ENCODE results near the gene CYB5B.
"Not testable (repeated sequence)": the region's sequence is repeated elsewhere in the genome, so short reads cannot be mapped to it uniquely, and the experiment has no call there.

CYB5B gene

DNA sequence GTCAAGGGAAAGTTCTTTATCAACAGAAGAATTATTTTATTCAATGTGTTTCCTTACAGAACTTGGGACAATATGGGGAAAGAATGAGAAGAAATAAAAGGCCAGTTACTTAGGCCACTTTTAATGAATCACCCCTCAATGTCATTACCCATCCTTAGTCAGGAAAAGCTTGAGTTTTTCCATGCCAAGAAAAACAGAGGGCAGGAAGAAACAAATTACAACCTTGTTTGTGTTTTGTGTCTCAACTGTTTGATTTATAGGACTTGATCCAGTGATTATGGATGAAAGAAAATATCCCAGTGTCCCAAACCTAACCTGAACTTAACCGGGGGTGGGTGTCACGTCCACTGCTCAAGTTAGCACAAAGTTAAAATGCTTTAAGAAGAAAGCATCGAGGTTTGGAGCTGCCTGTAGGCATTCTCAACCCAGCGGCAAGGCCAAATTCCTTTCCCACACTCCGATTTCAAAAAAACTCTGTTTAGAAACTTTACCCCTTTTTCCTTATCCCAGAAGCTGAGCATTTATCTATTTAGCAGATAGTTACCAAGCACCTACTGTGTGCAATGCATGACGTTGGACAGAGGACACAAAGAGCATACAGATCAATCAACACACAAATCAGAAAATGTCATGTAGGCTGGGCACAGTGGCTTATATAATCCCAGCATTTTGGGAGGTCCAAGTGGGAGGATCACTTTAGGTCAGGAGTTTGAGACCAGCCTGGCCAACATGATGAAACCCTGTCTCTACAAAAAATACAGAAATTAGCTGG, 14.0 kb upstream of the CYB5B start:
- DNase-seq: no peak

- no peak for DNase-seq
Measured at GRCh38 chr16:69411064-69411985, 13.1 kb upstream of the CYB5B start.

DNA sequence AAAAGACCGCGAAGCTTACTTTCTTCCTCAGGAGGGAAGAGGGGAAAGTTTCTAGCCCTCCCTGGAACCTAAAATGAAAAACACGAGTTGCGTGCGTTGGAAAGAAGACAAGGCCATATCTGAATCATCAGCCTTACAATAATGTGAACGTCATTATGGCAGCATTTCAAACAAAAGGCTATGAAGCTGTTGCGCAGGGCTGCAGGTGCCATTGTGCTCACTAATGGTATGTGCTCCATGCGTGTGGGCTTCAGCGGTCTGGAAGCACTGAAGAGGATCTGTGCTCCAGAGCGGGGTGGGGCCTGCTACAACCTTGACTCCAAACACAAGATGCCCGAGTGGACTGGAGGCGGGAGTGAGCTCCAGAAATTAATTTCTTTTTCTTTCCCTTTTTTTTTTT, 12.1 kb upstream of the CYB5B start:
- no peak for DNase-seq

GRCh38 chr16:69413045-69413664, 11.3 kb upstream of the CYB5B start:
- no peak for DNase-seq

DNA sequence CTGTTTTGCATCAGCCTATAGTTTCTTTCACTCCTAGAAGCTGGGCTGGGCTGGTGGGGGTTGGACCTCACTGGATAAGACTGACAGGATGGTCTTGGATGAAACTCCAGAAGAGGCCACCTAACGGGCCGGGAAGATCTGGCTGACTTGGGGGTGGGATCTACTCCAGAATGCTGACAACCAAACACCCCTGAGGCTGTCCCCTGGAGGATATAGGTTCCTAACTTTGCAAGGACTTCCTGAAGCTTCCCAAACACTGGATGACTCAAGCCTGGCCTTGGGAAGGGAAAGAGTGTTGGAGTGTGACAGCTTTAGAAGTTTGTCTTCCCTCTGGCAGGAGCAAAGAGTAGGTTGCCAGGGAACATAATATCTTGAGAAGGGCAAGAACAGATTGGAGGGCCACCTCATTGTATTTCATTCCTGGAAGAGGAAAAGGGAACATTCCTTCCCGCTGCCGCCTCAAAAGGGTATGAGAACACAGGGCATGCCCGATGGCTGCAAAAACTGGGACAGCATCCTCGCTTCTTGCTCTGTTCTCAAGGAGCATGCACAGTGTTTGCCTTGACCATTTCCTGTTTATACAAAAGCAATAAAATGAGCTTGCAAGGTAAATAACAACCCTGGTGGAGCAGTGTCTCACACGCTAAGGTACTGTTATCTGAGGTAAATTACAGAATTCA, 6.8 kb upstream of the CYB5B start:
- DNase-seq: no peak

GRCh38 chr16:69419956-69420355, 4.5 kb upstream of the CYB5B start:
- DNase-seq: no peak

- DNase-seq: no peak
Measured at GRCh38 chr16:69423189-69423588, 1.2 kb upstream of the CYB5B start.

GRCh38 chr16:69424935-69425784, 741 bp downstream of the CYB5B start:
- DNase-seq: no peak

- no peak for DNase-seq
Measured at GRCh38 chr16:69428652-69429051, 4.2 kb downstream of the CYB5B start.

DNA sequence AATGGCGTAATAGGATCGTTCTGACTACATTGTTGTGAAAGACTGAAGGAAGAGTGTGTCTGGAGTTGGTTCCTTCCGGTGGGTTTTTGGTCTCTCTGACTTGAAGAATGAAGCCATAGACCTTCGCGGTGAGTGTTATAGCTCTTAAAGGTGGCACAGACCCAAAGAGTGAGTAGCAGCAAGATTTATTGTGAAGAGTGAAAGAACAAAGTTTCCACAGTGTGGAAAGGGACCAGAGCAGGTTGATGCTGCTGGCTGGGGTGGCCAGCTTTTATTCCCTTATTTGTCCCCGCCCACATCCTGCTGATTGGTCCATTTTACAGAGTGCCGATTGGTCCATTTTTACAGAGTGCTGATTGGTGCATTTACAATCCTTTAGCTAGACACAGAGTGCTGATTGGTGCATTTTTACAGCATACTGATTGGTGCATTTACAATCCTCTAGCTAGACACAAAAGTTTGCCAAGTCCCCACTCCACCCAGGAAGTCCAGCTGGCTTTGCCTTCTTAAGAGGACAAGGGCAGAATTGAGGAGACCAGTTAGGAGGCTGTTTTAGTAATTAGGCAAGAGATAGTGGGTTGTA, 4.7 kb downstream of the CYB5B start:
- not testable (repeated sequence) for DNase-seq

GRCh38 chr16:69431948-69432468, 7.6 kb downstream of the CYB5B start:
- DNase-seq: no peak

DNA sequence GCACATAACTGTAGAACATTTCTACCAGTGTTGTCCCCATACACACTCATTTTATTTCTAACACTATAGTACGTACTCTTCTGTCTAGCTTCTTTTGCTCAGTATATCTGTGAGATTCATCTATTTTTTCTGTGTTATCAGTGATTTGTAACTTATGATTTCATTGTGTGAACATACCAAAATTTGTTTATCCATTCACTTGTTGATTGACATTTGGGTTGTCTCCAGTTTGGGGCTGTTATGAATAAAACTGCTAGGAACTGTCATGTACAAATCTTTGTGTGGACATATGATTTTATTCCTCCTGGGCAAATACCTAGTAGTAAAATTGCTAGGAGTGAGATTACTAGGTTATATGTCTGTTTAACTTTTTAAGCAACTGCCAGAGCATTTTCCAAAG, 9.6 kb downstream of the CYB5B start:
- no peak for DNase-seq

DNA sequence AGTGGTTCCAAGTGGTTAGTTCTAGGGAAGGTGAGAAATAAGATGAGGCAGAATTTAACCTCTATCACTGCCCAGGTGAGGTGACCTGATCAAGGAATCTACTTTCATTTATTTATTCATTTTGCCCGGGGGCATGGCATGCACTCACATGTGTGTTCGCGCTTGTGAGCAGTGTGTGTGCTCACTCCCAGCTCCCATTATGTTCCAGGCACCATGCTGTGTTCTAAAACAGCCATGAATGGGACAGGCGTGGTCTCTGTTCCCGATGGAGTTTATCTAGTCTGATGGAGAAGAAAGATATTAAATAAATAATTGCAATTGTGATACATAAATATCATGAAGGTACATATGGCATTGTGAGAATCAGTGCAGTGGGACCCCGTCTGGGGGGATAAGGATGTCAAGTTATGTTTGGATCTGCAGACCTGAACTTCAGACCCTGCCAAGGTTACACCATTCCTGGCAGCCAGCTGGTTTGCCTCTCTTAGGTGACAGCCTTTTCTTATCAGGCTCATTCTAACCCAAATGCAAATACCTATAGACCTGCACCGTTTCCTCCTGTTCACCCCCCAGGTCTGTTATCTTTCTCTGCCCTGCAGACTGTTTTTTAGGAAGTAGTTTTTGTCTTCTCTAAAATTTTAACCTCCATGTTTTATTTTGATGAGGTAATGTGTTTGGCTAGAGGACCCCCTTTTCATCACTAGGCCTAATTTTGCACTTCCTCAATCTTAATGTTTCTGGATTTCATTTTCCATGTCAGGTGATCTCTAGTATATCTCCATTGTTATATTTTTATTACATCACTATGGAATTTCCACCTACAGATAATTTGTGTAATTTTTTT, 11.8 kb downstream of the CYB5B start:
- DNase-seq: no peak

DNA sequence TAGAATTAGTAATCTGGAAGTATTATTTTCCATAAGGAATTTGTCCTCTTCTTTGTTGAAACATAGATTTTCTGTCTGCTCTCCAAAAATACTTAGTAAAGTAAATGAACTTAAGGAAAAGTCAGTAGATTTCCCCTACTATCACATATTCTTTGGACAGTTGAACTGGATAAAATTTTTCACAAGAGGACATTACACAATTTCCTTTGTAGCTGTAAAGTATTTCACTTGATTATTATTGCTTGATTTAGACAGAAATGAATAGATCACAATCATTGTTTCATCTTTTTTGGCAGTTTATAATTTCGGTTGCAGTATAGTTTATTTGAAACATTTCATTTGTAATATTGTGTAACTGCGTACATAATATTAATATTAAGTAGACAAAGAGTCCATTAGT, 12.5 kb downstream of the CYB5B start:
- no peak for DNase-seq

GRCh38 chr16:69438465-69438864, 14.0 kb downstream of the CYB5B start:
- DNase-seq: no peak

DNA sequence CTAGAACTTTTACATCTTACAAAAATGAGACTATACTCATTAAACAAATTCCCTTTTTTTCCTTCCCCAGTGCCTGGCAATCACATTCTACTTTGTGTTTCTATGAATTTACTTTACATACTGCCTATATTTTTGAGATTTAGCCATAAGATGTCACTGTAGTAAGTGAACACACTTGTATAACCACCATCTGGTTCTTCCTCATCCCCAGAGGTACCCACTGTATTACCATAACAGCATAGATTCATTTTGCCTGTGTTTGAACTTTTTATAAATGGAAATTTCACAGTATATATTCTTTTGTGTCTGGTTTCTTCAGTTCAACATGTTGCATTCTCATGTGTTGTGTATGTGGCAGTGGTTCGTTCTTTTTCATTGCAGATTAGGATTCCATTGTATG, 15.8 kb downstream of the CYB5B start:
- no peak for DNase-seq

GRCh38 chr16:69441030-69441429, 16.6 kb downstream of the CYB5B start:
- not testable (repeated sequence) for DNase-seq

GRCh38 chr16:69443927-69444631, 19.7 kb downstream of the CYB5B start:
- DNase-seq: no peak

- no peak for DNase-seq
Measured at GRCh38 chr16:69444873-69445517, 20.6 kb downstream of the CYB5B start.

All from NCI-H526 treated with DMSO at 0.1 percent for 48 hours (cell line).